ENCODE results near the gene DENND10.

DNA sequence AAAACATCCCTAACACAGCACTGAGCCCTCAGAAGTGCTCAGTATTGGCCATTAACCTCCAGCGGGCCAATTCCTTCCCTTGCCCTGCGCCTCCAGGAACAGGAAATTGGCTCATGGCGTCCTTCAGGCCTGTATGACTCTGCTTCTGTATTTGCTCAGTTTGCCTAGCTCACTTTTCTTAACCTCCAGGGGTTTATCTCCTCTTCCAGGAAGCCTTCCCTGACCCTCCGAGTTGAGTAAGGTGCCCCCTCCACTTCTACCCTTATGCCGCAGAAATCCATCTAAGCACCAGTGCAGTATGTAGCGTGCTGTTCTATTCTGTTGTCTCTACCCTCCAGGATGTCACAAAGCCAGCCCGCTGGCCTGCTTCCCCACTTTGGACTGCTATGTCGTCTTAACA is 62.7 kb downstream of the DENND10 start:
- TF ChIP-seq POLR2A (IDR thresholded peaks at IDR 0.05) (no peak), POLR2AphosphoS5 (IDR thresholded peaks at IDR 0.05; ENCODE audit: insufficient read depth in 1 of 2, low read depth in 1 of 2) (no peak)
- TF ChIP-seq, protein P1, sequence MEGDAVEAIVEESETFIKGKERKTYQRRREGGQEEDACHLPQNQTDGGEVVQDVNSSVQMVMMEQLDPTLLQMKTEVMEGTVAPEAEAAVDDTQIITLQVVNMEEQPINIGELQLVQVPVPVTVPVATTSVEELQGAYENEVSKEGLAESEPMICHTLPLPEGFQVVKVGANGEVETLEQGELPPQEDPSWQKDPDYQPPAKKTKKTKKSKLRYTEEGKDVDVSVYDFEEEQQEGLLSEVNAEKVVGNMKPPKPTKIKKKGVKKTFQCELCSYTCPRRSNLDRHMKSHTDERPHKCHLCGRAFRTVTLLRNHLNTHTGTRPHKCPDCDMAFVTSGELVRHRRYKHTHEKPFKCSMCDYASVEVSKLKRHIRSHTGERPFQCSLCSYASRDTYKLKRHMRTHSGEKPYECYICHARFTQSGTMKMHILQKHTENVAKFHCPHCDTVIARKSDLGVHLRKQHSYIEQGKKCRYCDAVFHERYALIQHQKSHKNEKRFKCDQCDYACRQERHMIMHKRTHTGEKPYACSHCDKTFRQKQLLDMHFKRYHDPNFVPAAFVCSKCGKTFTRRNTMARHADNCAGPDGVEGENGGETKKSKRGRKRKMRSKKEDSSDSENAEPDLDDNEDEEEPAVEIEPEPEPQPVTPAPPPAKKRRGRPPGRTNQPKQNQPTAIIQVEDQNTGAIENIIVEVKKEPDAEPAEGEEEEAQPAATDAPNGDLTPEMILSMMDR (IDR thresholded peaks at IDR 0.05): no peak
